ENCODE results near the gene RRP36.
A peak's percentile ranks its signal among the peaks of the same experiment; 100 is the strongest.

Gene RRP36

GRCh38 chr6:43021270-43022047, at the start of gene RRP36:
Gene RRP36, plus strand, starts transcription at chr6:43021623. Its CDS starts 32 bp downstream, at chr6:43021655.
- H3K4me3 ChIP-seq (ENCODE audit: low read depth, low read length) = peak within 1 kb of the TSS; percentile 97
- no peak for TF ChIP-seq CTCF (IDR thresholded peaks at IDR 0.05; ENCODE audit: low read depth, low read length)

GRCh38 chr6:42971746-42972327, 49.6 kb upstream of the RRP36 start:
- TF ChIP-seq CTCF (IDR thresholded peaks at IDR 0.05; ENCODE audit: low read depth, low read length) = no peak

GRCh38 chr6:42973926-42974325, 47.5 kb upstream of the RRP36 start:
- H3K4me3 ChIP-seq (ENCODE audit: low read depth, low read length) = no peak overlapping the region
- TF ChIP-seq CTCF (IDR thresholded peaks at IDR 0.05; ENCODE audit: low read depth, low read length) = no peak

More at GRCh38 chr6:42971746-42972327, 49.6 kb upstream of the RRP36 start:
- no peak overlapping the region for H3K4me3 ChIP-seq (ENCODE audit: low read depth, low read length)

GRCh38 chr6:42974919-42975505, 46.4 kb upstream of the RRP36 start:
- H3K4me3 ChIP-seq (ENCODE audit: low read depth, low read length) = no peak overlapping the region
- TF ChIP-seq CTCF (IDR thresholded peaks at IDR 0.05; ENCODE audit: low read depth, low read length) = no peak

- H3K4me3 ChIP-seq (ENCODE audit: low read depth, low read length) = peak overlapping the region; percentile 80
- no peak for TF ChIP-seq CTCF (IDR thresholded peaks at IDR 0.05; ENCODE audit: low read depth, low read length)
Observed at GRCh38 chr6:42978487-42978838, 43.0 kb upstream of the RRP36 start.

- peak within 1 kb of the TSS; percentile 80 for H3K4me3 ChIP-seq (ENCODE audit: low read depth, low read length)
- TF ChIP-seq CTCF (IDR thresholded peaks at IDR 0.05; ENCODE audit: low read depth, low read length) = no peak
Observed at GRCh38 chr6:42978839-42979522, 42.4 kb upstream of the RRP36 start, which contains the start of gene PEX6. Gene PEX6, minus strand, starts transcription at chr6:42979181. Its CDS starts 31 bp downstream, at chr6:42979150.
